Upper lobe of left lung (tissue), 6 donors: Measurements from ENCODE around the gene MYOD1. TPM values are rescaled to one million over a fixed set of nuclear protein-coding genes. Genes with fewer than 3 reads are reported as not detected.

Experiments used
- ATAC-seq, 2 donors: fragments of 200-7000 bp; cut with Tn5 transposase; one replicate each; pipeline ENCODE4 v1.9.1; 2022; ENCODE audit warnings: mild to moderate bottlenecking in 2 of 2, moderate library complexity in 2 of 2; ENCODE audit not compliant: low FRiP score in 2 of 2
- DNase-seq, 2 donors: peaks; one replicate each; pipeline ENCODE4 v3.0.0-alpha.2; 2019 to 2020
- H3K27ac ChIP-seq, 4 donors: fragments of 200-600 bp; sonication (generic); one replicate each; pipeline ENCODE4 v1.5.1; 2016 to 2019
- H3K27me3 ChIP-seq, 4 donors: fragments of 200-600 bp; sonication (generic); one replicate each; pipeline ENCODE4 v1.5.1; 2017 to 2019
- H3K36me3 ChIP-seq, 4 donors: fragments of 200-600 bp; sonication (generic); one replicate each; pipeline ENCODE4 v1.5.1; 2016 to 2019
- H3K4me1 ChIP-seq, 4 donors: fragments of 200-600 bp; sonication (generic); one replicate each; pipeline ENCODE4 v1.5.1; 2018 to 2019
- H3K4me3 ChIP-seq, 4 donors: fragments of 200-600 bp; sonication (generic); one replicate each; pipeline ENCODE4 v1.5.1; 2017 to 2019; ENCODE audit warnings: mild to moderate bottlenecking in 2 of 4, moderate library complexity in 1 of 4
- H3K9me3 ChIP-seq, 4 donors: fragments of 200-600 bp; sonication (generic); one replicate each; pipeline ENCODE4 v1.5.1; 2018 to 2019
- EP300 ChIP-seq, 4 donors: sonication (generic); formaldehyde crosslinking; IDR thresholded peaks; one replicate each; pipeline ENCODE4 v1.5.1; 2017; ENCODE audit warnings: antibody characterized with exemption in 4 of 4, control low read depth in 2 of 4
- POLR2A ChIP-seq, 4 donors: fragments of 450-650 bp; IDR thresholded peaks; one replicate each; pipeline ENCODE4 v1.5.1; 2016 to 2017; ENCODE audit warnings: antibody characterized with exemption in 4 of 4, mild to moderate bottlenecking in 2 of 4
- POLR2AphosphoS5 ChIP-seq, 2 donors: sonication (generic); formaldehyde crosslinking; IDR thresholded peaks; one replicate each; pipeline ENCODE4 v1.5.1; 2017; ENCODE audit warnings: antibody characterized with exemption in 2 of 2
- WGBS, 2 donors: methylation state at CpG; one replicate each; pipeline ENCODE4 v1.1.5; 2017 to 2018; 5-methylcytosine and 5-hydroxymethylcytosine counted together
- total RNA-seq, 6 donors: library from RNA; depleted of rRNA in 4 of 6; stranded (reverse); fragments of >200 nt in 4 of 6; gene quantifications; one replicate each; pipeline versions ENCODE4 v1.1.0 to v1.2.1, GENCODE V29; 2016 to 2021
- TF ChIP-seq, protein P1 (sequence below), 6 experiments: fragments of 450-650 bp in 4 of 6; fragments of 200-600 bp in 2 of 6; sonication (generic) in 2 of 6; IDR thresholded peaks; one replicate each; pipeline ENCODE4 v1.5.1; 2016 to 2019; ENCODE audit warnings: antibody characterized with exemption in 6 of 6
- donor health status: DM: no; HTN: no; CAD: no; lungs with moderate emphysema.
- donor health status: DM: no; HTN: yes; CAD: no; lungs with severe emphysema.

Gene MYOD1
- total RNA-seq, 6 donors from 2014 or later: not detected

DNA sequence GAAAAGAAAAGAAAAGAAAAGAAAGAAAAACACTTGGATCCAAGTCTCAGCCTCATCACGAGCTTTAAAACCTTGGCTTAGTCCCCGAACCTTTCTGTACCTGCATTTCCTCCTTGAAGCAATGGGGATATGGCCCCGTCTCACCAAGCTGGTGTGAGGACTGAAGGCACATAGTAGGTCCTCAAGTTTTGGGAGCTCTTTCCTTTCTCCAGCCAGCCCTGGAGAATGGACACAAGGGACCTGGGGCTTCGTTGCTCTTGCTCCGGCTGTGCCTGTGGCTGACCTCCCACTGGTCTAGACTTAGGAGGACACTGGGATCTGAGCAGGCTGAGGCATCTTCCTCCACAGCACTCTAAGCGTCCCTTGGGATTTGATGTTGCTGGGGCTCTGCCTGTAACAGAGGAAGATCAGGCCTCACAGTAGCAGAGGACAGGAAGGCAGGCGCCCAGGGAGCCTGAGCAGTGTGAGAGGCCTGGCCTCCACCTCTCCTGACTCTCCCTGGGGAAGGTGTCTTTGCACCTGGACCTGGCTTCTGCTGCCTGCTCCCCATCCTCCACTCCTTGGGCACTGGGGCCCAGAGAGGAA lies 48.0 kb downstream of the MYOD1 start:
- H3K4me3 ChIP-seq: no peak overlapping the region
- no peak overlapping the region for H3K27ac ChIP-seq
- H3K36me3 ChIP-seq: no peaks in the 10 kb centered on the region
- H3K9me3 ChIP-seq: no peaks in the 10 kb centered on the region
- no peak for TF ChIP-seq EP300 (IDR thresholded peaks at IDR 0.05)
- TF ChIP-seq POLR2A (IDR thresholded peaks at IDR 0.05): no peak
- TF ChIP-seq, protein P1, sequence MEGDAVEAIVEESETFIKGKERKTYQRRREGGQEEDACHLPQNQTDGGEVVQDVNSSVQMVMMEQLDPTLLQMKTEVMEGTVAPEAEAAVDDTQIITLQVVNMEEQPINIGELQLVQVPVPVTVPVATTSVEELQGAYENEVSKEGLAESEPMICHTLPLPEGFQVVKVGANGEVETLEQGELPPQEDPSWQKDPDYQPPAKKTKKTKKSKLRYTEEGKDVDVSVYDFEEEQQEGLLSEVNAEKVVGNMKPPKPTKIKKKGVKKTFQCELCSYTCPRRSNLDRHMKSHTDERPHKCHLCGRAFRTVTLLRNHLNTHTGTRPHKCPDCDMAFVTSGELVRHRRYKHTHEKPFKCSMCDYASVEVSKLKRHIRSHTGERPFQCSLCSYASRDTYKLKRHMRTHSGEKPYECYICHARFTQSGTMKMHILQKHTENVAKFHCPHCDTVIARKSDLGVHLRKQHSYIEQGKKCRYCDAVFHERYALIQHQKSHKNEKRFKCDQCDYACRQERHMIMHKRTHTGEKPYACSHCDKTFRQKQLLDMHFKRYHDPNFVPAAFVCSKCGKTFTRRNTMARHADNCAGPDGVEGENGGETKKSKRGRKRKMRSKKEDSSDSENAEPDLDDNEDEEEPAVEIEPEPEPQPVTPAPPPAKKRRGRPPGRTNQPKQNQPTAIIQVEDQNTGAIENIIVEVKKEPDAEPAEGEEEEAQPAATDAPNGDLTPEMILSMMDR (IDR thresholded peaks at IDR 0.05): no peak
- TF ChIP-seq POLR2AphosphoS5 (IDR thresholded peaks at IDR 0.05): no peak
- ATAC-seq (no peak), DNase-seq (no peak)
- WGBS, 2 donors: 77 to 87% methylated on average over 5 to 7 of the region's 7 CpGs
- H3K4me1 ChIP-seq: no peaks in the 10 kb centered on the region
- no peaks in the 10 kb centered on the region for H3K27me3 ChIP-seq

DNA sequence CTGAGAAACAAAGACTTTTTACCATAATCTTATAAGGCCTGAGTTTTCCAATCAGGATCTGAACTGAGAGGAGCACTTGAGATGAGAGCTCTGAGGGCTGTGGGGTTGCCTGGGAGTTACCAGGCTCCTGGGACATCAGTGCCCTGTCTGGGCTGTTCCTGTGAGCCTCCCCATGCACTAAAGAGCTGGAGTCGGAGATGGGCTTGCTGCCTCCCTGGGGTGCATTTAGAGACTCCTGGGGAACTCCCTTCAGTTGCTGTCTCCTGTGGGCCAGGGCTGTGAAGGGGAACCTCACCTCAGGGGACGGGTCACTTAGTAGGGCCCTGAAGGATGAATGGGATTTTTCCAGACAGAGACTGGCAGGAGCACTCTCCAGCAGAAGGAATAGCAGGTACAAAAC lies 48.5 kb downstream of the MYOD1 start:
- no peak overlapping the region for H3K27ac ChIP-seq
- TF ChIP-seq POLR2A (IDR thresholded peaks at IDR 0.05): no peak
- TF ChIP-seq, protein P1 (IDR thresholded peaks at IDR 0.05): no peak
- TF ChIP-seq POLR2AphosphoS5 (IDR thresholded peaks at IDR 0.05): no peak
- TF ChIP-seq EP300 (IDR thresholded peaks at IDR 0.05): no peak
- H3K4me3 ChIP-seq: no peak overlapping the region
- H3K27me3 ChIP-seq: no peaks in the 10 kb centered on the region
- WGBS, 2 donors: 91 to 94% methylated on average over 2 of the region's 2 CpGs
- ATAC-seq (no peak), DNase-seq (no peak)
- no peaks in the 10 kb centered on the region for H3K36me3 ChIP-seq
- no peaks in the 10 kb centered on the region for H3K9me3 ChIP-seq
- H3K4me1 ChIP-seq: no peaks in the 10 kb centered on the region

DNA sequence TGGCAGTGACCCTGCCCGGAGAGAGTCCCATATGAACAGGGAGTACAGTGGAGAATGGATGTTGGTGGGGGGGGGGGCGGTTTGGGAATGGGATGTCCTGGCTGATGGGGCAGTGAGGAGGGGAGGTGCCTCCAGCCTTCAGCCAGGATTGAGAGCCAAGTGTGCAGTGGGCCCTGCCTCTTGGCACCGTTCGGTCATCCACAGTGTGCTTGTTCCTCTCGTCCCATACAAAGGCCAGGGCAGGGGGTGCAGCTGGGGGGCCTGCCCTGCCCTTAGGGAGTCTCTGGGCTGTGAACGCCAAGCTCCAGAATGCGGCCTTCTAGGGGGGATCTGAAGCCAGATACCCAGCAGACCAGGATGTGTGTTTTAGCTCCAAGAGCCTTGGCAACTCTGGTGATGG lies 49.2 kb downstream of the MYOD1 start:
- Histone ChIP-seq H3K9me3 (no peaks in the 10 kb centered on the region), H3K27me3 (no peaks in the 10 kb centered on the region), H3K4me1 (no peaks in the 10 kb centered on the region), H3K4me3 (no peak overlapping the region), H3K36me3 (no peaks in the 10 kb centered on the region), H3K27ac (no peak overlapping the region)
- ATAC-seq (no peak), DNase-seq (no peak)
- no peak for TF ChIP-seq POLR2A (IDR thresholded peaks at IDR 0.05)
- TF ChIP-seq POLR2AphosphoS5 (IDR thresholded peaks at IDR 0.05): no peak
- TF ChIP-seq EP300 (IDR thresholded peaks at IDR 0.05): no peak
- TF ChIP-seq, protein P1 (IDR thresholded peaks at IDR 0.05): no peak
- 90 to 100% methylated on average over 3 to 7 of the region's 7 CpGs for WGBS, 2 donors

DNA sequence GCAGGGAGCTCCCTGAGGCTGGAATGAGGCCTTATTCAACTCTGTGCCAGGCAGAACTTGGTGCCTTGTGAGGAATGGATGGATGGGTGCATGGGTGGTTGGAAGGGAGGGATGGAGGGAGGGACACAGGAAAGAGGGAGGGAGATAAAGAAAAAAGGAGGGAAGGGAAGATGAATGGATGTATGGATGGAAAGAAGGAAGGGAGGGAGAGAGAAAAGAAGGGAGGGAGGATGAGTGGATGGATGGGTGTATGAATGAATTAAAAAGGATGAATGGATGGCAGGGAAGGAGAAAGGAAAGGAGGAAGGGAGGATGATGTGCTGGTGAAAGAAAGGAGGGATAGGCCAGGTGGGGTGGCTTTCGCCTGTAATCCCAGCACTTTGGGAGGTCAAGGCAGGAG lies 49.8 kb downstream of the MYOD1 start:
- Histone ChIP-seq H3K27ac (no peak overlapping the region), H3K36me3 (no peaks in the 10 kb centered on the region), H3K4me1 (no peaks in the 10 kb centered on the region), H3K27me3 (no peaks in the 10 kb centered on the region), H3K9me3 (no peaks in the 10 kb centered on the region), H3K4me3 (no peak overlapping the region)
- WGBS, 2 donors: 75 to 89% methylated on average over 1 of the region's 1 CpG
- TF ChIP-seq POLR2AphosphoS5 (IDR thresholded peaks at IDR 0.05) (no peak), POLR2A (IDR thresholded peaks at IDR 0.05) (no peak), EP300 (IDR thresholded peaks at IDR 0.05) (no peak)
- TF ChIP-seq, protein P1 (IDR thresholded peaks at IDR 0.05): no peak
- ATAC-seq (no peak), DNase-seq (no peak)

DNA sequence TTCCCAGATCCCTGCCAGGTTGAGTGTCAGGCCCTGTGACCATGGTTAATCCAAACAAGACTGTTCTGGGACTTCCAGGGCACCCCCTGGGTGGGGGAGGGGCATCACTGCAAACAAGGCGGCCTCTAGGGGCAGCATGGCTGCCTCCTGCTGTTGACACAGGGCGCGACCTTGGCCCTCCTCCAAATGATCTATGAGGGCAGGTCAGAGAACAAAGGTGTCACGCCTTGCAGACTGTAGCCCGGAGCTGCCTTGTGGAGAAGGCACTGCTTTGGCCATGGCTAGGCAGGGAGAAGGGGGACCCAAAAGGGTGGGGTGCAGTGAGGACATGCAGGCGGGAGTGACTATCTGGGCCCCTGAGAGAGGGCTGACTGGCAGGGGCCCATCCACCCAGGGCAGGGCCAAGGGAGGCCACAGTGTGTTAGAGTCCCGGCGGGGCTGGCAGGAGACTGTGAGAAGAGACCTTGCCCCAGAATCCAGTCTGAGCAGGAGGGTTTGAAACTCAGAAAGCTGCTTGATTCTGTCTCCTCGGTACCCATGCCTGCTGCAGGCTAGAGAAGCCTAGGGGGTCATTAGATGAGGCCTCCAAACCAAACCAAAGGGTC lies 50.8 kb downstream of the MYOD1 start:
- no peak overlapping the region for H3K4me3 ChIP-seq
- peak in 1 of 2 donors; percentile 31 for DNase-seq
- no peaks in the 10 kb centered on the region for H3K9me3 ChIP-seq
- 79 to 85% methylated on average over 8 to 9 of the region's 9 CpGs for WGBS, 2 donors
- no peaks in the 10 kb centered on the region for H3K4me1 ChIP-seq
- H3K27me3 ChIP-seq: no peaks in the 10 kb centered on the region
- H3K27ac ChIP-seq: no peak overlapping the region
- no peak for TF ChIP-seq EP300 (IDR thresholded peaks at IDR 0.05)
- TF ChIP-seq, protein P1 (IDR thresholded peaks at IDR 0.05): no peak
- no peak for TF ChIP-seq POLR2A (IDR thresholded peaks at IDR 0.05)
- no peak for TF ChIP-seq POLR2AphosphoS5 (IDR thresholded peaks at IDR 0.05)
- no peaks in the 10 kb centered on the region for H3K36me3 ChIP-seq
- ATAC-seq: no peak
